ENCODE data around the gene ARMS2. TPM values are rescaled to one million over a fixed set of nuclear protein-coding genes. Genes with fewer than 3 reads are reported as not detected.

ARMS2 gene
- total RNA-seq, 6 experiments from 2014 or later = not detected

DNA sequence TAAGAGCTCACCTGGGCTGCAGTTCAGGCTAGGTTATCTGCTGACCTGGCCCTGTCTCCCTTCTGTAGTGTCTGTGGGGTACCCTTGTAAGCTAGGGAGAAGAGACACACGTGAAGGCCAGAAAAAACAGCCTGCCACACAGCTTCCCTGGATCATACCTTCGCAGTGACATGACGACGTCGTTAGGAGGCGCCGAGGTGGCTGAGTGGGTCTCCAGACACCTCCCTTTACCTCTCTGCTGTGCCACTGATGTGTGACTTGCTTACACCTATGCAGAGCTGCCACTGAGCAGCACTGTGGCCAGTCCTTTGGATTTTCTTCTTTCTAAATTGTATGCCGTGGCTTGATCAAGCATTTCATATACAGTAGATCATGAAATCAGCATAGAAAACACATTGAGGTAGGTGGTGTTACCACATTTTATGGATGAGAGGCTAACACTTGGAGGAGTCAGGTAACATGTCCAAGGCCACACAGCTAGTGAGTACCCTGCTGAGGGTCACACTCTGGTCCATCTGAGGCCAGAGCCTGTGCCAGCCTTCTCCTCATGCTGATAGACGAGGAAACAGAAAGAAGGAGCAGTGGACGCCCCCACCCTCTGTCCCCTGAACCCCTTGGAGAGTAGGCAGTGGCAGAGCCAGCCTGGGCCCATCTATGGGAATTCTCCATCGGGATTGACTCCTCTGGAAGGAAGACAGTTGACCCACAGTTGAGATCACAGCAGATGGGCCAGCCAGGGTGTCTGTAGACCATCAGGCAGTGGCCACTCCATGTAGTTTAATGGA, 30.0 kb downstream of the ARMS2 start:
- no peaks in the 10 kb centered on the region for H3K9me3 ChIP-seq
- no peak for ATAC-seq
- no peak overlapping the region for H3K27ac ChIP-seq
- no peaks in the 10 kb centered on the region for H3K27me3 ChIP-seq
- 93% methylated on average over 3 of the region's 11 CpGs for WGBS (ENCODE audit: insufficient coverage, low coverage, low lambda C conversion rate, missing lambda C conversion rate)
- intact Hi-C loops (cut with DNase I) = no loop called here
- DNase-seq = no peak
- no peaks in the 10 kb centered on the region for H3K36me3 ChIP-seq
- peaks cover 0 to 6% (median 0%) of the 10 kb centered on the region in 4 donors for H3K4me1 ChIP-seq
- no peak overlapping the region for H3K4me3 ChIP-seq
- TF ChIP-seq POLR2A (IDR thresholded peaks at IDR 0.05) = no peak
- TF ChIP-seq, protein P1, sequence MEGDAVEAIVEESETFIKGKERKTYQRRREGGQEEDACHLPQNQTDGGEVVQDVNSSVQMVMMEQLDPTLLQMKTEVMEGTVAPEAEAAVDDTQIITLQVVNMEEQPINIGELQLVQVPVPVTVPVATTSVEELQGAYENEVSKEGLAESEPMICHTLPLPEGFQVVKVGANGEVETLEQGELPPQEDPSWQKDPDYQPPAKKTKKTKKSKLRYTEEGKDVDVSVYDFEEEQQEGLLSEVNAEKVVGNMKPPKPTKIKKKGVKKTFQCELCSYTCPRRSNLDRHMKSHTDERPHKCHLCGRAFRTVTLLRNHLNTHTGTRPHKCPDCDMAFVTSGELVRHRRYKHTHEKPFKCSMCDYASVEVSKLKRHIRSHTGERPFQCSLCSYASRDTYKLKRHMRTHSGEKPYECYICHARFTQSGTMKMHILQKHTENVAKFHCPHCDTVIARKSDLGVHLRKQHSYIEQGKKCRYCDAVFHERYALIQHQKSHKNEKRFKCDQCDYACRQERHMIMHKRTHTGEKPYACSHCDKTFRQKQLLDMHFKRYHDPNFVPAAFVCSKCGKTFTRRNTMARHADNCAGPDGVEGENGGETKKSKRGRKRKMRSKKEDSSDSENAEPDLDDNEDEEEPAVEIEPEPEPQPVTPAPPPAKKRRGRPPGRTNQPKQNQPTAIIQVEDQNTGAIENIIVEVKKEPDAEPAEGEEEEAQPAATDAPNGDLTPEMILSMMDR (IDR thresholded peaks at IDR 0.05) = no peak

DNA sequence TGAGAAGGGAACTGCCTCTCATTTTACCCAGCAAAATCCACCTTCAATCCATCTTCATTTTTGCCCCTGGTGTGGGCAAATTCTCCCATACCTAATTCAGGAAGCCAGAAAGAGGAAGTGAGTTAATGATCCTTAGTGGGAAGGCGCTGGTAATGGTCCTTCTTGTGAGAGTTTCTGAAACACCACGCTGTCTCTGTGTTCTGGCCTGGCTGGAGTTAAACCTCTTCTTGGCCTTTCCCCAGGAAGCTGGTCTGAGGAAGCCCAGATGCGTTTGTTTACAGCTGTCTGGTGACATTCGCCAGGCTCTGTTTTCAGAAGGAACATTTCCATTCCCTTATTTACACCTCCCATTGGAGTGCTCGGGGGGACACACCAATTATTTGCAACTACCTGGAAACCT, 31.2 kb downstream of the ARMS2 start:
- H3K27me3 ChIP-seq = no peaks in the 10 kb centered on the region

DNA sequence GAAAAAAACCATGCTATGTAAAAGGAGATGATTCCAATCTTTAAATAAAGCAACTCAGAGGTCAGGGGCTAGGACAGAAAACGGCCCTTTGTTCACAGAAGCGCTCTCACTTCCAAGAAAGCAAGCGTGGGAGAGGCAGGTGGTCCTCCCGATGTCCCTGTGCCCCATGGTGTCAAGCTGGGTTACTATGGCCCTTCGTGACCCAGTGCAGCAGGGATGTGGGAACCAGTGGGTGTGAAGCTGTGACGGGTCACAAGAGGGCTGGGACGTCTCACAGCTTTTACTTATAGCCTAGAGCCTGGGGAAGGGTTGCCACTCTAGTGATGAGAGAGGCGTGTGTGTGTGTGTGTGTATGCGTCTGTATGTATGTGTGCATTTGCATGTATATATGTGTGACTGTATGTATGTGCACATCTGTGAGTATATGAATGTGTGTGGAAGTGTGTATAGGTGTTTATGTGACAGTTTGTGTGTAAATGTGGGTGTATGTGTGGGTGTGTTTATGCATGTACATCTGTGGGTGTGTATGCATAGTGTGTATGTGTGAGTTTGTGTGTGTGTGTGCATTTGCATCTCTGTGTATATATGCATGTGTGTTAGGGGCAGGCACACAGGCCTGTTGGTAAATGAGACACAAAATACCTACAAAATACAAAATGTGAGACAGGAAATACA, 32.1 kb downstream of the ARMS2 start:
- Histone ChIP-seq H3K27me3 (no peaks in the 10 kb centered on the region), H3K4me3 (no peak overlapping the region), H3K9me3 (no peaks in the 10 kb centered on the region), H3K4me1 (peaks cover 0 to 6% (median 0%) of the 10 kb centered on the region in 4 donors), H3K27ac (no peak overlapping the region), H3K36me3 (no peaks in the 10 kb centered on the region)
- TF ChIP-seq, protein P1 (IDR thresholded peaks at IDR 0.05) = no peak
- TF ChIP-seq POLR2A (IDR thresholded peaks at IDR 0.05) = no peak
- ATAC-seq (no peak), DNase-seq (no peak)
- WGBS (ENCODE audit: insufficient coverage, low coverage, low lambda C conversion rate, missing lambda C conversion rate) = 69% methylated on average over 9 of the region's 9 CpGs
- intact Hi-C loops (cut with DNase I) = no loop called here

More for the DNA sequence above, 31.2 kb downstream of the ARMS2 start:
- Histone ChIP-seq H3K4me3 (no peak overlapping the region), H3K9me3 (no peaks in the 10 kb centered on the region), H3K4me1 (peaks cover 0 to 6% (median 0%) of the 10 kb centered on the region in 4 donors), H3K36me3 (no peaks in the 10 kb centered on the region), H3K27ac (no peak overlapping the region)
- peak; percentile 29 to 47 (median 37) for ATAC-seq
- TF ChIP-seq, protein P1 (IDR thresholded peaks at IDR 0.05) = no peak
- TF ChIP-seq POLR2A (IDR thresholded peaks at IDR 0.05) = no peak
- intact Hi-C loops (cut with DNase I) = no loop called here
- DNase-seq = no peak
- WGBS (ENCODE audit: insufficient coverage, low coverage, low lambda C conversion rate, missing lambda C conversion rate) = 31% methylated on average over 4 of the region's 5 CpGs

DNA sequence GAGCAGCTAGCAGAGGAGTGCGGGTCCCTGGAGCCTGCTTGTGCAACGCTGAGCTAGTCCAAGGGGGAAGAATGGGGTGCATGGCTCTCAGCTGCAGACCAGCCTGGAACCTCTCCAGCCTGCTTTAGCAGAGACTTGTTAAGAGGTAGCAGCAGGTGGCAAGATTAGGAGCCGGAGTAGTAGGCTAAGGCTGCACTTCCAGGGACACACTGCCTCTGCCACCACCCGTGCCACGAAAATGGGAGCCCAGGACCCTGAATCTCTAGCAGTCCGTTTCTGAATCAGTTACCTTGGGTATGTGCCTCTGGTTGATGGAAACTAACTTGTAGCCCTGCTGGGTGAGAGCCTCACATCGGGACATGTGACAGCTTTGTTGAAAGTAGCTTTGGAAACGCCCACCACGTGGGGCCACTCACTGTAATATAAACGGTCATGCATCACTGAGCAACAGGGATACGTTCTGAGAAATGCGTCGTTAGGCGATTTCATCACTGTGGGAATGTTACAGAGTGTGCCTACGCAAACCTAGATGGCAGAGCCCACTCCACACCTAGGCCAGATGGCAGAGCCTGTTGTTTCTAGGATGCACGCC, 32.8 kb downstream of the ARMS2 start:
- no peaks in the 10 kb centered on the region for H3K9me3 ChIP-seq
- DNase-seq = no peak
- H3K36me3 ChIP-seq = peaks cover 0 to 1% (median 0%) of the 10 kb centered on the region in 4 donors
- no peak for TF ChIP-seq POLR2A (IDR thresholded peaks at IDR 0.05)
- TF ChIP-seq, protein P1 (IDR thresholded peaks at IDR 0.05) = no peak
- WGBS (ENCODE audit: insufficient coverage, low coverage, low lambda C conversion rate, missing lambda C conversion rate) = 57% methylated on average over 10 of the region's 16 CpGs
- intact Hi-C loops (cut with DNase I) = no loop called here
- no peaks in the 10 kb centered on the region for H3K27me3 ChIP-seq
- ATAC-seq = no peak
- no peak overlapping the region for H3K27ac ChIP-seq
- peaks cover 0 to 6% (median 0%) of the 10 kb centered on the region in 4 donors for H3K4me1 ChIP-seq
- H3K4me3 ChIP-seq = no peak overlapping the region

All from right lobe of liver (tissue), 6 donors.